ENCODE measurements around the gene ZNF776.

The ZNF776 gene

GRCh38 chr19:57802269-57802668 is 55.7 kb downstream of the ZNF776 start:
- Mint-ChIP-seq H3K27ac (no peak overlapping the region), H3K36me3 (ENCODE audit: low read depth) (peaks cover 44% of the 10 kb centered on the region), H3K4me1 (ENCODE audit: low read depth) (peaks cover 19% of the 10 kb centered on the region)

DNA sequence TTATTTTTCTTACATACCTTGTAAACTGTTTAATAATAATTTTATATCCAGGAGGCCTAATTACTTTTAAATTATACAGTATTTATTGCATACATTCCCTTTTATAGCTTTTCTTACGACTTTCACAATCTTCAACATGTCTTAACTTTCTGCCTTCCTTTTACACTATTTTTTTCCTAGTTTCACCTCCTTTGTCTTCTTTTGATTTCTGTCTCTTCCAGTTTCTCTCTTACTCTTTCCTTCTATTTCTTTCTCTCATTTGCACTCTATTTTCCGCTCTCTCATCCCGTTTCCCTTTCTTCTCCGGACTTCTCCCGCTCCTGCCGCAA is 56.6 kb downstream of the ZNF776 start:
- Mint-ChIP-seq H3K36me3 (ENCODE audit: low read depth) (peaks cover 51% of the 10 kb centered on the region), H3K4me3 (peak overlapping the region; percentile 73)

More at GRCh38 chr19:57802269-57802668, 55.7 kb downstream of the ZNF776 start:
- no peak overlapping the region for H3K4me3 Mint-ChIP-seq
- no peaks in the 10 kb centered on the region for H3K27me3 Mint-ChIP-seq (ENCODE audit: low read depth)
- H3K9me3 Mint-ChIP-seq, result no peaks in the 10 kb centered on the region

DNA sequence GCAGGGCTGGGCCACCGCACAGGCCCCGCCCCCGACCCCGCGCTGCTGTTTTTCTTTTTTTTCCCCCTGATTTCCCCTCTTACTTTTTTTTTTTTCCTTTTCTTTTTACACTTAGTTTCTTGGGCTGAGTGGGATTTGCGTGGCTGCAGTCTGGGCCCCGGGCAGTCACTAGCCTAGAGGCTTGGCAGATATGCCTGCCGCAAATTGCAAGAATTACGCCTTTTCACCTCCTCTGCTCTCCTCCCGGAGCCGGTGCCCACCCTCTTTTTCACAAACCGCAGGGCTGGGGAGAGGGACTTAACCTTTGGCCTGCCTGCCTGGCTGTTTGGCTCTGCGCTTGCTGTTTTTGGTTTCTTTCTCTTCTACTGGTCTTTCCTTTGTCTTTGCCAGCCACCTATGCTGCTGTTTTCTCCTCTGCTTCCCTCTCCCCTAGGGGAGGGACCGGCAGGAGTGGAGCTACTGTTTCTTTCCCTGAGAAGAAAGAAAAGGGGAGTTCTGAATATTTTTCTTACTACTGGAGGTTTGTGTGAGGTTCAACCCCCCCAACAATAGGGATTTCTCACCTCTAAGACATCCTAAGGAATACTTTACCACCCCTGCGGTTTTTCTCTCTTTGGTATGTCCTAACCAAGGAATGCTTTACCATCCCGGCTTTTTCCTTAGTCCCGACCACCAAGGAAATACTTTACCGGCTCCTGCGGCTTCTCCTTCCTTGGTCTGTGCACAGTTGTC is 57.1 kb downstream of the ZNF776 start:
- H3K27ac Mint-ChIP-seq, result peak overlapping the region; percentile 50
- H3K36me3 Mint-ChIP-seq (ENCODE audit: low read depth), result peaks cover 56% of the 10 kb centered on the region
- H3K4me3 Mint-ChIP-seq, result peak overlapping the region; percentile 73
- no peaks in the 10 kb centered on the region for H3K27me3 Mint-ChIP-seq (ENCODE audit: low read depth)
- H3K4me1 Mint-ChIP-seq (ENCODE audit: low read depth), result peaks cover 19% of the 10 kb centered on the region
- no peaks in the 10 kb centered on the region for H3K9me3 Mint-ChIP-seq

More for the DNA sequence above, 56.6 kb downstream of the ZNF776 start:
- Mint-ChIP-seq H3K27ac (peak overlapping the region; percentile 50), H3K27me3 (ENCODE audit: low read depth) (no peaks in the 10 kb centered on the region), H3K4me1 (ENCODE audit: low read depth) (peaks cover 19% of the 10 kb centered on the region), H3K9me3 (no peaks in the 10 kb centered on the region)

- no peaks in the 10 kb centered on the region for H3K27me3 Mint-ChIP-seq (ENCODE audit: low read depth)
- peaks cover 17% of the 10 kb centered on the region for H3K4me1 Mint-ChIP-seq (ENCODE audit: low read depth)
- no peak overlapping the region for H3K27ac Mint-ChIP-seq
- no peaks in the 10 kb centered on the region for H3K9me3 Mint-ChIP-seq
- peaks cover 58% of the 10 kb centered on the region for H3K36me3 Mint-ChIP-seq (ENCODE audit: low read depth)
- H3K4me3 Mint-ChIP-seq, result no peak overlapping the region
These were observed 60.9 kb downstream of the ZNF776 start for GRCh38 chr19:57807541-57807940.
